DOHH2 (cell line): ENCODE data around the gene TAPT1.

Source experiments
- CTCF ChIP-seq: fragments of 200-600 bp; sonication (generic); IDR thresholded peaks from one replicate; pipeline ENCODE4 v1.5.1; 2014; ENCODE audit warnings: antibody characterized with exemption, mild to moderate bottlenecking, low read depth, low read length; ENCODE audit not compliant: poor library complexity, severe bottlenecking
- EZH2phosphoT487 ChIP-seq: fragments of 200-600 bp; sonication (generic); IDR thresholded peaks from 2 replicates; pipeline ENCODE4 v1.6.1; 2017; ENCODE audit warnings: borderline replicate concordance, mild to moderate bottlenecking, antibody characterized with exemption, low read length, moderate library complexity, mixed read lengths

GRCh38 chr4:16207409-16207808 lies 18.9 kb downstream of the TAPT1 start:
- no peak for TF ChIP-seq CTCF
- TF ChIP-seq EZH2phosphoT487, result no peak
